ENCODE data around the gene REEP3. TPM values are rescaled to one million over a fixed set of nuclear protein-coding genes. Genes with fewer than 3 reads are reported as not detected.

REEP3 gene
- total RNA-seq, 4 donors from 2014 or later = 60.3 to 115 (median 89.2) TPM

GRCh38 chr10:63525021-63525420, 3.8 kb downstream of the REEP3 start:
- intact Hi-C loops (cut with DNase I) = no loop called here

GRCh38 chr10:63527401-63527800, 6.2 kb downstream of the REEP3 start:
- Histone ChIP-seq H3K27ac (replicated peaks in 1 of 4) (no peak overlapping the region), H3K4me1 (peaks cover 38 to 54% (median 44%) of the 10 kb centered on the region in 4 donors), H3K9me3 (no peaks in the 10 kb centered on the region), H3K27me3 (no peaks in the 10 kb centered on the region), H3K36me3 (no peaks in the 10 kb centered on the region), H3K4me3 (no peak overlapping the region)
- no peak for DNase-seq (ENCODE audit: extremely low spot score)
- intact Hi-C loops (cut with DNase I) = no loop called here
- 93% methylated on average over 4 of the region's 4 CpGs for WGBS
- no peak for TF ChIP-seq POLR2A (IDR thresholded peaks at IDR 0.05; ENCODE audit: low read depth)
- no peak for TF ChIP-seq EP300 (IDR thresholded peaks at IDR 0.05)
- TF ChIP-seq POLR2AphosphoS5 (IDR thresholded peaks at IDR 0.05) = no peak
- TF ChIP-seq CTCF (IDR thresholded peaks at IDR 0.05) = no peak

More at GRCh38 chr10:63525021-63525420, 3.8 kb downstream of the REEP3 start:
- no peak for DNase-seq (ENCODE audit: extremely low spot score)
- peaks cover 42 to 63% (median 50%) of the 10 kb centered on the region in 4 donors for H3K4me1 ChIP-seq
- H3K9me3 ChIP-seq = no peaks in the 10 kb centered on the region
- H3K27me3 ChIP-seq = no peaks in the 10 kb centered on the region
- H3K27ac ChIP-seq (replicated peaks in 1 of 4) = peak overlapping the region; percentile 14 to 99 (median 99)
- 61% methylated on average over 3 of the region's 3 CpGs for WGBS
- H3K36me3 ChIP-seq = no peaks in the 10 kb centered on the region
- no peak for TF ChIP-seq EP300 (IDR thresholded peaks at IDR 0.05)
- TF ChIP-seq POLR2A (IDR thresholded peaks at IDR 0.05; ENCODE audit: low read depth) = no peak
- TF ChIP-seq POLR2AphosphoS5 (IDR thresholded peaks at IDR 0.05) = no peak
- no peak for TF ChIP-seq CTCF (IDR thresholded peaks at IDR 0.05)
- no peak overlapping the region for H3K4me3 ChIP-seq

GRCh38 chr10:63528084-63528744, 7.0 kb downstream of the REEP3 start:
- DNase-seq (ENCODE audit: extremely low spot score) = no peak
- Histone ChIP-seq H3K4me3 (no peak overlapping the region), H3K27me3 (no peaks in the 10 kb centered on the region), H3K4me1 (peaks cover 35 to 45% (median 36%) of the 10 kb centered on the region in 4 donors), H3K27ac (replicated peaks in 1 of 4) (no peak overlapping the region), H3K36me3 (no peaks in the 10 kb centered on the region), H3K9me3 (no peaks in the 10 kb centered on the region)
- TF ChIP-seq POLR2AphosphoS5 (IDR thresholded peaks at IDR 0.05) (no peak), POLR2A (IDR thresholded peaks at IDR 0.05; ENCODE audit: low read depth) (no peak), EP300 (IDR thresholded peaks at IDR 0.05) (no peak), CTCF (IDR thresholded peaks at IDR 0.05) (no peak)
- 88% methylated on average over 5 of the region's 5 CpGs for WGBS
- intact Hi-C loops (cut with DNase I) = no loop called here

- intact Hi-C loops (cut with DNase I) = no loop called here
- no peaks in the 10 kb centered on the region for H3K27me3 ChIP-seq
- no peak for TF ChIP-seq EP300 (IDR thresholded peaks at IDR 0.05)
- TF ChIP-seq POLR2AphosphoS5 (IDR thresholded peaks at IDR 0.05) = no peak
- no peak for TF ChIP-seq CTCF (IDR thresholded peaks at IDR 0.05)
- no peak for TF ChIP-seq POLR2A (IDR thresholded peaks at IDR 0.05; ENCODE audit: low read depth)
- DNase-seq (ENCODE audit: extremely low spot score) = no peak
- no peaks in the 10 kb centered on the region for H3K9me3 ChIP-seq
- no peak overlapping the region for H3K4me3 ChIP-seq
- peaks cover 13 to 24% (median 15%) of the 10 kb centered on the region in 4 donors for H3K4me1 ChIP-seq
- no peaks in the 10 kb centered on the region for H3K36me3 ChIP-seq
- H3K27ac ChIP-seq (replicated peaks in 1 of 4) = no peak overlapping the region
Observed at GRCh38 chr10:63530409-63530808, 9.2 kb downstream of the REEP3 start.

GRCh38 chr10:63534723-63535122, 13.5 kb downstream of the REEP3 start:
- DNase-seq (ENCODE audit: extremely low spot score) = no peak
- Histone ChIP-seq H3K4me1 (peaks cover 0 to 12% (median 4%) of the 10 kb centered on the region in 4 donors), H3K27ac (replicated peaks in 1 of 4) (no peak overlapping the region), H3K4me3 (no peak overlapping the region), H3K27me3 (no peaks in the 10 kb centered on the region), H3K36me3 (no peaks in the 10 kb centered on the region), H3K9me3 (no peaks in the 10 kb centered on the region)
- no peak for TF ChIP-seq POLR2A (IDR thresholded peaks at IDR 0.05; ENCODE audit: low read depth)
- no peak for TF ChIP-seq EP300 (IDR thresholded peaks at IDR 0.05)
- TF ChIP-seq CTCF (IDR thresholded peaks at IDR 0.05) = no peak
- TF ChIP-seq POLR2AphosphoS5 (IDR thresholded peaks at IDR 0.05) = no peak
- intact Hi-C loops (cut with DNase I) = no loop called here

Measured in esophagus muscularis mucosa (tissue), 4 donors.